HG03354 (cell line): ENCODE measurements around the gene MELTF.
"Not testable (repeated sequence)": the region's sequence is repeated elsewhere in the genome, so short reads cannot be mapped to it uniquely, and the experiment has no call there.

ENCODE experiments used
- ATAC-seq: cut with Tn5 transposase; IDR thresholded peaks from one replicate; pipeline ENCODE4 v1.9.1; 2021; ENCODE audit warnings: mild to moderate bottlenecking; ENCODE audit not compliant: unreplicated experiment, poor library complexity, severe bottlenecking

Gene MELTF

DNA sequence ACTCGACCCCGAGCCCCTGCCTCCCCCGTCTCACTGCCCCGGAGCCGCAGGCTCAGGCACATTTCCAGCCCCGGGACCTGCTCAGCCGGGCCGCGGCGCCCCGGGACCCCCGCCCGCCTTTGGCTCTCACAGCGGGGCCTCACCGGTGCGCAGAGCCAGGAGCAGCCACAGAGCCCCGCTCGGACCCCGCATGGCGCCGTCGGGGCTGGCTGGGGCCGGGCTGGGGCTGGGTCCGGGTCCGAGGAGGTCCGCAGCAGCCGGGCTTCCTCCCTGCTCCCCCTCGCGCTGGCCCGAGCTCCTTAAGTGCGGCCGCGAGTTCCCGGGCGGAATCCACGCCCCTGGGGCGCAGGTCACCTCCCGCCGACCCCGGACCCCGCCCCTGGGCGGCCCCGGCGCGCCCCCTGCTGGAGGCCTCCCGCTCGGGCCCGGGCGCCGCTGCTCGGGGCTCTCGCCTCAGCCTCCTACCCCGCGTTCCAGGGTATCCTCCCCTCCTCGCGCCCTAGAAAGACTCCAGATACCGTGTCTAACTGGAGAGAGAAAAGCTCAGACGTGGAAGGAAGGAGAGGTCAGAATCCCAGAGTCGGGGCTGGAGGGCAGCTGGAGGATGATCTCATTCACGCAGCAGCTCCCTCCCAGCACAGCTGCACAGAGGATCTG lies at the start of gene MELTF:
TSS of gene MELTF (minus strand) at position 307 of the 657 bp plus-strand sequence. CDS start at position 192, 115 bp downstream.
- peak; percentile 84 for ATAC-seq

DNA sequence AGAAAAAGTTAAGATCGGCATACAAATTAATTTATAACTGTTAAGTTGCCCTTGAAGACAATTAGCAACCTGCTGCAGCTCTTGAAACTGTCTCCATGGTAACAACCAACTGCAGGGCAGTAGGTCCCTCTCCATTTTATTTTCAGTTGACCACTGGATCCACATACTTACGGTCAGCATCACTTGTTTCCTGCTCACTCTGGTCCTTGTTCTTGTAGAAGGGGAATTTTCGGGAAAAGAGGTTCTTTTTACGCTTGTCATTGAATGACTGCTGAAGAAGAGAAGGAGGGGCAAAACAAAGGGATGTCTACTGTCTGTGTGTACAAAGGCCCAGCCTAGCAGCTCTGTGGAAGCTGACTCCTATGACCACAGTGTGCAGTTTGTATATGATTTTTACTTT lies 46.8 kb upstream of the MELTF start:
- ATAC-seq: no peak

DNA sequence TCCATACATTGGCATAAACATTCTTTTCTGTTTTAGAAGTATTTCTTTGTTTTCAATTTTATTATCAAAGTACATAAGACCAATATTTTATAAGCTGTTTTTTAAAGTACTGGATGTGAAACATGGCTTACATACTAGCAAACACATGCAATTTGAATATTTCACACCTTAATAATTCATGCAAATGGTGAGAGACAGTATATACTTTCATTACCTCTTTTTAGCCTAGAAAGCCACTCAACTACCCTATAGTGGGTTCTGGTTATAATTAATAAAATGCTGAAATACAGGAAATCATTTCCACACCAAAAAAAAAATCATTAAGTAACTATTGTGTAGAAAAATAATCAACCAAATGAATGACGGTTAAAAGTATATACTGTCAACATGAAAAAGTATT lies 38.5 kb upstream of the MELTF start:
- ATAC-seq: peak; percentile 59

DNA sequence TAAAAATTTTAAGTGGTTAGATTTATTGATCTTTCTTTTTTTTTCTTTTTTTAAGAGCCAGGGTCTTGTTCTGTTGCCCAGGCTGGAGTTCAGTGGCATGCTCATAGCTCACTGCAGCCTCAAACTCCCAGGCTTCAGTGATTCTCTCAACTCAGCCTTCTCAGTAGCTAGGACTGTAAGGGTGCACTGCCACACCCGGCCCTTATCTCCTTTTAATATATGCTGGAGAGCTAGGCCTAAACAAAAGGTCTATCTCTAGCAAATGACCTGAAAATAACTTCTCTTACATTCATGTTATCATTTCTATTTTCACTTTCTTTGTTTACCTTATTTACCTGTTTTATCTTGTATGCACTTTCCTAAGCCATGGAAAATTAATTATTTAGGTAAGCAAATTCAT lies 35.2 kb upstream of the MELTF start:
- no peak for ATAC-seq

DNA sequence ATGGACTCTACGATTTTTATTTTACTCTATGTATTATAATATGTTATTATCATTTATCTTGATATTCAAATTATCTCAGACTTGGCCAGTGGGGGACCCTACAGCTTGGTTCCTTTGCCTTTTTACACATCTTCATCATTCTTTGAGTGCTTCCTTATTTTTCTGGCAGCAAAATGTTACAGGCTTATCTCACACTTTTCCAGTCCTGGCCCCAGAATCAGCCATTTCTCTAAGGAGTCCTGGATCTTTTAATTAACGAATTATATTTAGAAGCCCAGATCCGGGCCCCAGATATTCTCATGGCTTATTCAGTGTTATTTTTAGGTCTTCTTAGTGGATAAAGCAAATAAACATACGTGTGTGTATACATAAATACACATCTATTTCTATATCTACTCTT lies 32.8 kb upstream of the MELTF start:
- ATAC-seq: no peak

DNA sequence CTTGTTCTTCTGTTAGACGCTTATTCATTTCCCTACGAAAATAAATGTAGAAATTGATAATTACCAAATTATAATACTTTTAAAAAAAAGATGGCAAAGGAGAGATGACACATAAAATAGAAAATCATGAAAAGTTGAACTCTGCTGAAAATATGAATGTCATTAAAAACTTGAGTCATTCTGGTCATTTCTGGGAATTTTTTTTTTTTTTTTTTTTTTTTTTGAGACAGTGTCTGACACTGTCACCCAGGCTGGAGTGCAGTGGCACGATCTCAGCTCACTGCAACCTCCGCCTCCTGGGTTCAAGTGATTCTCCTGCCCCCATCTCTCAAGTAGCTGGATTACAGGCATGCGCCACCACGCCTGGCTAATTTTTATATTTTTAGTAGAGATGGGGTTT lies 22.0 kb upstream of the MELTF start:
- ATAC-seq: not testable (repeated sequence)

DNA sequence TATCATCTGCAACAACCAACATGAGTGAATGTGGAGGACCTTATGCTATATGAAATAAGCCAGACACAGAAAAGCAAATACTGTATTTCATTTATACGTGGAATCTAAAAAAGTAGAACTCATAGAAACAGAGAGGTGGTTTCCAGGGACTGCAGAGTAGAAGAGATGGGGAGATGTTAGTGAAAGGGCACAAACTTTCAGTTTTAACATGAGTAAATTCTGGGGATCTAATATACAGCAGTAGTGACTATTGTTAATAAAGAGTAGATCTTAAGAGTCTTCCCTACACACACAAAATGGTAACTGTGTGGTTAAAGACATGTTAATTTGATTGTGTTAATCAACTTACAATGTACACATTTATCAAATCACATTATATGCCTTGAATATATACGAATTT lies 20.9 kb upstream of the MELTF start:
- ATAC-seq: no peak

DNA sequence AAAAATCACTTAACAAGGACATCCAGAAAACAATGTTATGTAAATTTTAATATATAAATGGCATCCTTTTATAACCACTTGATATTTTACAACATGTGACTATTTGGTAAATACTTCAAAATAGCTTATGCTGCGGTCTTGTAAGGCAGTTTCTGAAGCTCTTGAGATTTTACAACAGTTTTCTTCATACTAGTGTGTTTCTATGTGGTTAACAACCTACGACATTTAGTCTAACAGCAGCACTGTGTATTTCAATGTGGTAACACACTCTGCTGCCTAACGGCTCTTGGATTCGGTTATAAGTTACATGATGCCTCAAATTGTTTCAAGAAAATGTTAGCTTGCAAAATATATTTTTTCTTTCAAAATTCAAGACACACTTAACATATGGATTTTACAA lies 12.9 kb upstream of the MELTF start:
- ATAC-seq: no peak

DNA sequence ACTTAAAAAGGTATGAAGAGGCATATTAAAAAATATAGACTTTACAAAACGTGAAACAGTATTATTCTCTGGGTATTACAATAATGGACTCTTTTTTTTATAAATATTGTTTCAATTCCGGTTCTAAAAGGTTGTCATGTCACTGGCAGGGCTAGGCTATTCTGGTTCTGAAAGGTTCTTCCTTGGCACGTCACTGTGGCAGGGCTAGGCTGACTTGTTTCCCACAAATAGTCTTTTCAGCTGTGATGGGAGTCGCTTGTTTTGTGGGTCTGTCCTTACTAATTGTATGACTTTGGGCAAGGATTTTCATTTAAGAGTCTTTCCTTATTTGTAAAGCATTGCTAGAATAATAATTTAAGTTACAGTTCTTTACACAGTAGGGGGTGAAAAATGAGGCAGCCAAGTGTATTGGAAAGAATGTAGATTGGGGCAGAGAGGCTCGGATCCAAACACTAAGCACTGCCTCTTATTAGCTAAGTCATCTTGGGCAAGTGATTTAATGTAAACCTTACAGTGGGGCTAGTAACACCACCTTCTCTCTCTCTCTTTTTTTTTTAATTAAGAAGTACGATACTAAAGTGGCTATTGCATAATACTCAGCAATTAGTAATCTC lies 12.4 kb upstream of the MELTF start:
- no peak for ATAC-seq

DNA sequence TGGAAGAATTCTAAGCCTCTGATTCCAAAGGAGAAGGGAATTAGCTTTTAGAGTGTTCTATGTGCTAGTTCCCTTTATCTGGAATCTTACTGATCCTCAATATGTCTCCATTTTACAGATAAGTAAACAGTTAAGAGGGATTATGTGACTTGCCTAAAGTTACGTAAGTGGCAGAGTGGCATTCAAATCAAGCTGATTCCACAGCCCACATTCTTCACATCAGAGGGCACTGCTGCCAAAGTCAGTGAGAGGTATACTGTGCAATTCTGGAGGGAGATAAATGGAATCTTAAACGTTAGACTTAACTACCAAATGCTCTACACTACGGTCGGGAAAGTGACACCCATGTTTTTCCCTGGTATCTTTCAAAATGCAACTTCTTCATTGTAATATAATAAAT lies 11.0 kb upstream of the MELTF start:
- no peak for ATAC-seq

DNA sequence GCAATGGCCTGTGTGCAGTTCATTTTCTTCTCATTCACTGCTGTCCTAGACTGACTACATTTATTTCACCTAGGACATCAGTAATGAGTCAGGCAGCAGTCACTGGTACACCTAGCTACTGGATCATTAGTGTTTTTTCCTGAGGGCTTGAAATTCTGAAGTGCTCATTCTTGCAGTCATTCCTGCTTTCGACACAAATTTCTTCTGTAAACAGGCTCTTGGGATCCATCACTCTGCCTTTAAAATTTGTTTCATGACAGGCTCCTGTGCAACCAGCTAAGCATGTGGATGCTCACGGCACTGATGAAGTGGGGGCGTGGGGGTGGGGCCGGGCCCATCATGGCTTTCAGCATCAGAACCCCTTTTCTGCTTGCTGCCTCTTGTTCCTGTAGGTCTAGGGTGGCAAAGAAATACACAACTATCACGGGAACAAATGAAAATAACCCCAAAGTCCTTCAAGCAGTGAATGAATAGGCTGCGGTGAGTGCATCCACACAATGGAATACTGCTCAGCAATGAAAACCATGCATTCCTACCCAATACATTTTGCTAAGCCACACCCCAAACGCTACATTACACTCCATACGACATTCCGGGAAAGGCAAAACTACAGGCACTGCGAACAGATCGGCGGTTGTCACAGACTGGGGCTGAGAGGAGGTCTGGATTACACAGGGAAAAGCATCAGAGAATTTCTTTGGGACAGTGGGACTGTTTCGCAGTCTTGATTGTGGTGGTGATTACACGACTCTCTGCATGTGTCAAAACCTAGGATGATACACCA lies 9.3 kb upstream of the MELTF start:
- no peak for ATAC-seq

DNA sequence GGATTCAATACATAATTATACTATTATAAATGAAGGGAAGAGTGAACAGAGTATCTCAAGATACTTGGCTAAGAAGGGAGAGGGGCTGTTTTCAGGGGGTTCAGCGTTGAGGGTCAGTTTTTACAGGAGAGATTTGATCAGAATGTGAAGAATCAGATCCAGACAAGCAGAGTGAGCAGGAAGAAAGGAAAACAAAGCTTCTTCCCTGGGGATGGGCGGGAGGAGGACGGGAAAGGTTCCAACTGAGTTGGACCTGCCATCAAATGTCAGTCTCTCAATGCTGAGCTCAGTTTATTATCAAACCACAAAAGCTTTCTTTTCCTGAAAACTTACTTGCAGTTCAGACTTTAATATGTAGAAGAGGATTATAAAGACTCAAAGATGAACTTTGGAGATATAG lies 6.0 kb upstream of the MELTF start:
- no peak for ATAC-seq

DNA sequence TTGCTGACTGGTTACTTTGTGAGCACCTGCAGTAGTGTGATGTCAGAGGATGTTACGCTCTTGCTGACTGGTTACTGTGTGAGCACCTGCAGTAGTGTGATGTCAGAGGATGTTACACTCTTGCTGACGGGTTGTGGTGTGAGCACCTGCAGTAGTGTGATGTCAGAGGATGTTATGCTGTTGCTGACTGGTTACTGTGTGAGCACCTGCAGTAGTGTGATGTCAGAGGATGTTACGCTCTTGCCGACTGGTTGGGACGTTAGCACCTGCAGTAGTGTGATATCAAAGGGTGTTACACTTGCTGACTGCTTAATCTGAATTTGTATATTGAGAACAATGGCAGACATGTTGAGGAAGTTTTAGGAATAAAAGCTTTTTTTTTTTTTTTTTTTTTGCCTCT lies 5.2 kb upstream of the MELTF start:
- not testable (repeated sequence) for ATAC-seq

DNA sequence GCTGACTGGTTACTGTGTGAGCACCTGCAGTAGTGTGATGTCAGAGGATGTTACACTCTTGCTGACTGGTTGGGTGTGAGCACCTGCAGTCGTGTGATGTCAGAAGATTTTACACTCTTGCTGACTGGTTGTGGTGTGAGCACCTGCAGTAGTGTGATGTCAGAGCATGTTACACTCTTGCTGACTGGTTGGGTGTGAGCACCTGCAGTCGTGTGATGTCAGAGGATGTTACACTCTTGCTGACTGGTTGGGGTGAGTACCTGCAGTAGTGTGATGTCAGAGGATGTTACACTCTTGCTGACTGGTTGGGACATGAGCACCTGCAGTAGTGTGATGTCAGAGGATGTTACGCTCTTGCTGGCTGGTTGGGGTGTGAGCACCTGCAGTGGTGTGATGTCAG lies 4.1 kb upstream of the MELTF start:
- not testable (repeated sequence) for ATAC-seq

DNA sequence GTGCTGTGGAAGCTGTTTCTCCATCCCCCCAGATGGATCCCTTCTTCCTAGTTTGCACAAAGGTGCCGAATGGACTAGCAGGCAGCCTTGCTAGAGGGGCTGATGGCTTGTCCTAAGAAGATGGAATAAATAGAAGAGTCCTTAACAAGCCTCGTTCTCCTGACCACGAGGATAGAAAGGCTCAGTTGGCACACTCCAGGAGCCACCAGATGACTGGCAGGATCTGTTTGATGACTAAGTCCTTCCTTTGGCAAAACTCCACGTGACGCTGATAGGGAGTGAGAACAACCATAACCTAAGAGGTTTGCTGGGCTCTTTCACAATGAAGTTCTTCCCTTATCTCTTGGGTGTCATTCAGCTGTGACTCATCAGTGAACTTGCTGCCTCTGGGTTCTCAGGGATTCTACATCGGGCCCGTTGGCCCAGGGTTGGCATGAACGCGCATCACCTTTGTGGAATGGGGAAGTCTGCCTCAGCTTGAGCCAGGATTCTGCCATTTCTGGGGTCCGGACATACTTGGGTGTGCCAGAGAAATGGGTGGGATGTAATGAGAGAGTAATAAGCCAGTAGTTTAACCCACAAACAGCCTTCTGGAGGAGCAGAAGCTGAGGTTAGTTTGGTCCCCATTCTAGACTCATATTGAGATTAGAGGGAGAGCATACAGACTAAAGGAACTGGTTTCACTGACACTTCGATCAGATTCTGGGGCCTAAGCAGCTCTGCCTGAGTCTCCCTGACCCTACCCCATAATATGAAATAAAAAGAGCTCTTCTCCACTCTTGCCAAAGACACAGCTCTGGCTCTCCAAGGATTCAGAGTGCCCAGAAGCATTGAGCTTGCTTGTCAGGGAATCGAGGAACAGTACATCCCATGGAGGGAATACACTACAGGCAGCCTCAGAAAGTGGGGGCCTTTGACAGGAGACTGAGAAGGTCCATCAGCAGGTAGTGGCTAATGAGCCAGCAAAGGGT lies 2.0 kb upstream of the MELTF start:
- no peak for ATAC-seq

DNA sequence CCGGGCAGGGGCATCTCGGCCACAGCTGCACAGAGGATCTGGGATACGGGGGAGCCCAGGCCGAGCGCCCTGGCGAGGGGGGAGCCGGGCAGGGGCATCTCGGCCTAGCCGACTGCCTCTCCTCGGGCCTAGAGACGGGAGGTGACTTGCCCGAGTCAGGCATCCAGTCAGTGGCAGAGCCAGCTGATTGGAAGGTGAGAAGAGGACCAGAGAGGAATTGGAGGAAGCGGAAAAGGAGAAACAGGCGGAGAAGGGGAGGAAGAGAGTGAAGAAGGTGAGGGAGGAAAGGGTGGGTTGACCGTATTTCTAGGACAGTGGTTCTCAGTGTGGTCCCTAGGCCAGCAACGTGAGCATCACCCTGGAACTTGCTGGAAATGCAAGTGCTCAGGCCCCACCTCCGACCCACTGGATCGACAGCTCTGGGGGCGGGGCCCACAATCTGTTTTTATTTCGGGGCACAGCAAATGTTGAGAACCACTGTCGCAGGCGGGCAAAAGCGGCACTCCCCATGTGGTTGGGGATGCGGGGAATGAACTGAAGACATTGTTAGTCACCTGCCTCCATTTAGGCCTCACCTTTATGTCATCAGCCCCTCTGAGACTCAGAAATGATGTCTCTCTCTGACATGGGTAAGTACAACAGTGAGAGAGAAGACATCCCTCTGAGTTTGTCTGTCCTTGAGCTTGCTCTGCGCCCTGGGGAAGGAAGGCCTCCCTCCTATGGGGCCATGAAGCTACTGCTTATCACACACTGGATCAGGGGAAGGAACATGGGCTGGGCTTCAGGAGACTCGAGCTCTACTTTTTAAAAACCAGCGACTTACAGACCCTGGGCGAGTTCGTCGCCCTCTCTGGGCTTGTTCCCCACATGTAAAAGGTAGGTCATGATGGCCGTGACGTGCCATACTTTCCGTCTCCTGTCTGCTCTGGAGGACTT lies 1.0 kb upstream of the MELTF start:
- ATAC-seq: no peak

DNA sequence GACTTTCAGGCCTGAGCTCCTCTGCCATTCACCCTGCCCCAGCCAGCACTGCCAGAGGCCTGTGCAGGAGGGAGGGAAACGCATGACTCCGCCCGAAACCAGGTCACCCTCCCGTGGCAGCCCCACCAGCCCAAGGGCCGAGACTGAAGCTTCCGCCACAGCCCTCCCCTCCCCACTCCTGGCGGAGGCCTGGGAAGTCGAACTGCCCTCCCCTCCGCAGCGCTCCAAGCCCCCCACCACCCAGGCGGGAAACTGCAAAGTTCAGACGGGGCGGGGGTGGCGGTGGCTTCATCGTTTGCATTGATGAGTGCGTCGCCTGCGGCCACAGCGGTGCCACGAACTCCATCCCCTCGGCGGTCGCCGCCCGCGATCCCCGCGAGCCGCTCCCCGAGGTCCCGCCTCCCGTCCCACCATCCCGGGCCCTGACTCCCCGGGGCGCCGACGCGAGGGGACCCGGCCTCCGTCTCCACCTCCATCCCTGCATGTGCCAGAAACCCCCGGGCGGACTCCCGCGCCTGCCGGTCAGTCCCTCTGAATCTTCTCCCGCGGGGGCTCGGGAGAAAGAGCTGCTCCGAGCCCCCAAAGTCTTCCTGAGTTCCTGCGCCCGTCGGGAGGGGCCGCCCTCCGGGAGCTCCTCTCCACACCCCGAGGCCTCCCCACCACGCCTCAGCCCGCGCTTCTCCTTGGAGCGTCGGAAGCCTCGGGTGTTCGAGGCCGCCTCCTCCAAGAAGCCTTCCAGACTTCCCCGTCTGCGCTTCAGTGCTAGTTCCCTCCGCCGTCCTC lies 698 bp downstream of the MELTF start:
- ATAC-seq: peak; percentile 37
